ENCODE results near the gene NTMT1.
"Not testable (repeated sequence)": the region's sequence is repeated elsewhere in the genome, so short reads cannot be mapped to it uniquely, and the experiment has no call there.

Gene NTMT1

DNA sequence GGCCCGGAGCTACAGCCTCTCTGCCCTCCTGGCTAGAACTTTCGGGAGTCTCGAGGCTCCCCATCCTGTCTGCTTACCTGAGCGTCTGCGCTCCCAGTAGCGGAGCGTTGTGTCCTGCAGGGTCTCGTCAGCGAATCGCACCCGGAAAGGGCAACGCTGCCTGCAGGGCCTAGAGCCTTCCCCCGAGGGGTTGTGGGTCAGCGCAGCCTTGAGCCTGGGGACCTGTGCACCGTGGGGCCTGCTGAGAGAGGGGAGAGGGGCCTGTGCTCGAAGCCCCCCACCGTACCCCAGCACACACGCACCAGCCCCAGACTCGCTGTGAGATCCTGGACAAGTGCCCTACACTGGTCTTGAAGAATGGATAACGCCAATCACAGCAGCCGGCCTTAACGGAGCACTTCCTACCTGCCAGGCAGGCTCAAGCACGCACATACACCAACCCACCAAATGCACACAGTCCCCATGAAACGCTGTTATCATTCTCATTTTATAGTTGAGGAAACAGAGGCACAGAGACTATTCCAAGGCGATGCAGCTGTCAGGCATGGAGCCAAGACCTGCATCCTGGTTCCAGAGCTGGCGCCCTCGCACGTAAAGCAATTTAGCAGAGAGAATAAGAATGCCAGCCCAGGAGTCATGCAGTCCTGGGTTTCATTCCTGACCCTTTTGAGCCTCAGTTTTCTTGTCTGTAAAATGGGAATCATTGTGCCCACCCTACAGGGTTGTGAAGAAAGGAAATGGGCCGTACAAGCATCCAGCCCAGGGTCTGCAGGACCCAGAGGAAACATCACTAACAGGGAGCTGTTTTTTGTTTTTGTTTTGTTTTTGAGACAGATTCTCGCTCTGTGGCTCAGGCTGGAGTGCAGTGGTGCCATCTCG, 10.3 kb upstream of the NTMT1 start:
- no peak for DNase-seq (ENCODE audit: low spot score)

- DNase-seq (ENCODE audit: low spot score), result peak; percentile 69
These were observed 8.8 kb upstream of the NTMT1 start for GRCh38 chr9:129617167-129617566.

- DNase-seq (ENCODE audit: low spot score), result peak; percentile 54
These were observed 5.9 kb upstream of the NTMT1 start for GRCh38 chr9:129619787-129620668.

- no peak for DNase-seq (ENCODE audit: low spot score)
These were observed 5.2 kb upstream of the NTMT1 start, which contains the start of gene C9orf50 for GRCh38 chr9:129620669-129621295. Gene C9orf50 (minus strand): TSS chr9:129621101. CDS start chr9:129620574, 527 bp downstream.

- DNase-seq (ENCODE audit: low spot score), result no peak
These were observed 2.6 kb upstream of the NTMT1 start for GRCh38 chr9:129623331-129623730.

DNA sequence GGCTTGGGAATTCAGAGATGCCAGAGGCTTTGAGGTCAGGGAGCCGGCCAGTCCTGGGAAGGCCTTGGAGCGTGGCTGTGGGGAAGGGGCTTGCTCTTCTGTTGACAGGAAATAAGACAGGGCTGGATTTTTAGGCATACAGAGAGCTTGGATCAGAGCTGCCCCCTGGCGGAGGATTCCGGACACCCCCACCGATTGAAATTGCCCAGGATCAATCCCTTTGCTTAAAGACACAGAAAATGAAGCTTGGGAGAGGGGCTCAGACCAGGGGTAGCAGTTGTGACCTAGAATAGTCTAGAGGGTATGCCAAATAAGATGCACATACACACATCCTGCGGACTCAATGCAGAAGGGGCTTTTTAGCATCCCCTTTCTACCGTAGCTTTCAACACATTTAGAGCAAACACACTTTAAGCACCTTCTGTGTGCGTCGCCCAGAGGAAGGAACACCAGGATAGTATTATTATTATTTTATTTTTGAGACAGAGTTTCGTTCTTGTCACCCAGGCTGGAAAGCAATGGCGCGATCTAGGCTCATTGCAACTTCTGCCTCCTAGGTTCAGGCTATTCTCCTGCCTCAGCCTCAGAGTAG, 1.7 kb upstream of the NTMT1 start:
- DNase-seq (ENCODE audit: low spot score), result peak; percentile 78

- no peak for DNase-seq (ENCODE audit: low spot score)
These were observed 1.0 kb upstream of the NTMT1 start for GRCh38 chr9:129624947-129625346.

DNA sequence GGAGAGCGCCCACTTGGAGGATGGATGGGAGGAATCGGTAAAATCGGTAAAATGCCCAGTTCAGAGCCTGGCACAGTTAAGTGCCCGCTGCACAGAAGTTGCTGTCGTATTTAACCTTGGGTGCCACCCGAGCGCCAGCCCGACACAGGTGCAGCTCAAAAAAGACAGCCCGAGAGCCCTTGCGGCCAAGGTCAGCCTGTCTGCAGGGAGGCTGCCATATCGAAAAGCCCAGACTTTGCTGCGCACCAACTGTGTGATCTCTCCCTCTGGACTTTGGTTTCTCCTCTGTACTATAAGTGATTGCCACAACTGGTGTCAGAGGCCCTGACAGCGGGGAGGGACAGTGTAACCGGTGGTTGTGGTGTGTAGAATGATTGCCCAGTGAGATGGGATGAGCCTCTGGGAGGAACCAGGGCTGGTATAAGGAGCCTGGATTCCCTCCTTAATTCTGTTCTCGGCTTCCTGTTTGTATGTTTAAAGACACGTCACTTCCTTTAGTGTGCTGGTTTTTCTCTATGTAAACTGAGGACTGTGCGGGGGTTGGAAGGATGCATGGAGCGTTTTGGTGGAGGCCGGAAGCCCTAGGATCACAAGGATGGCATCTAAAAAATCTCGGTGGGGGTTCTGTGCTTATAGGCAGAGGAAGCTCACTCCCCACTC, 792 bp downstream of the NTMT1 start:
- DNase-seq (ENCODE audit: low spot score), result no peak

GRCh38 chr9:129627556-129628440, 1.8 kb downstream of the NTMT1 start:
- no peak for DNase-seq (ENCODE audit: low spot score)

- no peak for DNase-seq (ENCODE audit: low spot score)
These were observed 2.7 kb downstream of the NTMT1 start for GRCh38 chr9:129628709-129629108.

DNA sequence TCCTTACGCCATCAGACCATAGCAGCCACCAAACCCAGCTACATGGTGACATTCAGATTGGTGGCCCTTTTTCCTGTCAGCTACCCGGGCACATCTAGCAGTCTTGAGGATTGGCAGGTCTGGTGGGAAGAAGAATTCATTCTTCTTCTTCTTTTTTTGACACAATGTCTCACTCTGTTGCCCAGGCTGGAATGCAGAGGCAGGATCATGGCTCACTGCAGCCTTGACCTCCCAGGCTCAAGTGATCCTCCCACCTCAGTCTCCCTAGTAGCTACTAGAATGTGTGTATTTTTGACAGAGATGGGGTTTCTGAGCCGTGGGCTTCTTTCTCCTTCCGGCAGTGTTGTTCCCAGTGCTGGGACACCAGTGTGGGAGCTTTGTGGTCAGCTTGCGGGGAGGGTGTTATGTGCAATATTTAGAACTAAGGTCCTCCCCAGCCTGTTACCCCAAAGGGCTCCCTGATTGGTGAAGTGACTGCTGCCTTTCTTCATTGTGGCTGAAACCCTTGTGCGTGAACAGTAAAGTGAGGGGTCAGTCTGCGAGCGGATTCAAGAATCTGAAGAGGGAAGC, 3.4 kb downstream of the NTMT1 start:
- DNase-seq (ENCODE audit: low spot score), result no peak

- no peak for DNase-seq (ENCODE audit: low spot score)
These were observed 5.2 kb downstream of the NTMT1 start for GRCh38 chr9:129630967-129631673.

DNA sequence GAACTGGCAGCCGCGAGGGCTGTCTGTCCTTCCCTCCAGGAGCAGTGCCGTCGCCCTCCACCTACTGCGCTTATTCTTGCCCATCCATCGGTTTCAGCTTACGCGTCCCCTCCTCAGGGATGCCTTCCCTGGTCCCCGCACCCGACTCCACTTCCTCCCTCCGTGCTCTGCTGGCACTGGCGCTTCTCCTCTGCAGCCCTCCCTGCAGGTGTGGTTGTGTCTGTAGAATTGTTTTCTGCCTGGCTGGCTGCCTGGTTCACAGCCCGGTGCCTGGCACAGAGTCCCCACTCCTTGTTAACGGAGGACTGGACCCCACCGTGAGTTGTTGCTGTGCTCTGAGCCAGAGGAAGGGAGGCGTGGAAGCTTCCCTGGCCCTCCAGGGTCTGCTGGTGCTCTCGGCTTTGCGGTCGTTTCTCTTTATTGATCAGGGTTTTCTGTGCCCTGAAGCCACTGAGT, 5.7 kb downstream of the NTMT1 start:
- no peak for DNase-seq (ENCODE audit: low spot score)

GRCh38 chr9:129632460-129632859, 6.5 kb downstream of the NTMT1 start:
- no peak for DNase-seq (ENCODE audit: low spot score)

- no peak for DNase-seq (ENCODE audit: low spot score)
These were observed 7.2 kb downstream of the NTMT1 start for GRCh38 chr9:129633207-129633606.

DNA sequence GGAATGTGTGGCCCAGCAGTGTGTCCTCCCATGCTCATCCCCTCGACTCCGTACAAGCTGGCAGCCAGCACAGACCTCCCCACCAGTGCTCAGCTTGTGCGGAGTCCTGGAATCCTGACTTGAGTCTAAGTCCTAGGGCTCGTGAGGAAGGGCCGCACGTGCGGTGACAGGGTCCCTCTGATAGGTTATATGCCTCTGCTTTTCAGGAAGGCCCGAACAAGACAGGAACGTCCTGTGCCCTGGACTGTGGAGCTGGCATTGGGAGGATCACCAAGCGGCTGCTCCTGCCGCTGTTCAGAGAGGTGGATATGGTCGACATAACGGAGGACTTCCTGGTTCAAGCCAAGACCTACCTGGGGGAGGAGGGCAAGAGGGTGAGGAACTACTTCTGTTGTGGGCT, 7.9 kb downstream of the NTMT1 start:
- no peak for DNase-seq (ENCODE audit: low spot score)

DNA sequence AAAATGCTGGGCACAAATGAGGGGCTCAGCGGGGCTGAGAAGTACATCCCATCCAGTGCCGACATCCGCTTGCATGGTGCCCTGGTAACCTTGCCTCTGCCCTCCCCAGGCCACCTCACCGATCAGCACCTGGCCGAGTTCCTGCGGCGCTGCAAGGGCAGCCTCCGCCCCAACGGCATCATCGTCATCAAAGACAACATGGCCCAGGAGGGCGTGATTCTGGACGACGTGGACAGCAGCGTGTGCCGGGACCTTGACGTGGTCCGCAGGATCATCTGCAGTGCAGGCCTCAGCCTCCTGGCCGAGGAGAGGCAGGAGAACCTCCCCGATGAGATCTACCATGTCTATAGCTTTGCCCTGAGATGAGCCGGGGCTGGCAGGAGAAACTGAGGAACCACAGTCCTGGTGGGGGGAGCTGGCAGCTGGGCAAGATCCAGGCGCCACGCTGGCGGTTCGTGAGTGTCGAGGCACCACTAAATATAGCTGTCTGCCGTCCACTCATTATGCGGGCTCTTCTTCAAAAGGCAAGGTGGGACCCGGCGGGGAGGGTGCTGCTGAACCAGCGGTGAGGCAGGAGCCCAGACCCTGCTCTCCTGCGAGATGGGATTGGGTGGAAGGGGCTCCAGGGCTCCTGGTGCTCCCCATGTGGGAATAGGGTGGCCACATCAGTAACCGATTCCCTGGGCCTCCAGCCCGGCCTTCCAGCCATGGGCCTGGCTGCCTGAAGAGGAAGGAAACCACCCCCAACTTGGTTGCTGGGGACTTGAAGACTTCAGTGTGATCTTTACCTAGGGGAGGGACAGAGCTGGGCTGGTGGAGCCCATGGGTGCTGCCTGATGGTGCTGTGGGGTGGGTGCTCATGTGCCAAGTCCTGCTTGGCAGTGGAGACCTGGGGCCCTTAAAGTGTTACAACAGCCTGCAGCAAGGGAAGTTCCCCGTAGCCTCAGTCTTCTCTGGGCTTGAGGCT, 9.4 kb downstream of the NTMT1 start:
- DNase-seq (ENCODE audit: low spot score), result no peak

GRCh38 chr9:129636343-129636742, 10.4 kb downstream of the NTMT1 start:
- not testable (repeated sequence) for DNase-seq (ENCODE audit: low spot score)
